Measurements from ENCODE around the gene WASF2.
"Not testable (repeated sequence)": the region's sequence is repeated elsewhere in the genome, so short reads cannot be mapped to it uniquely, and the experiment has no call there.

The WASF2 gene

GRCh38 chr1:27489973-27490741 is at the start of gene WASF2:
Gene WASF2 (minus strand): TSS chr1:27490167. CDS start chr1:27428890, 61,277 bp downstream.
- peak; percentile 97 for DNase-seq (ENCODE audit: low read depth)

GRCh38 chr1:27538793-27539192 is 48.8 kb upstream of the WASF2 start:
- DNase-seq (ENCODE audit: low read depth) = no peak

- not testable (repeated sequence) for DNase-seq (ENCODE audit: low read depth)
Measured at GRCh38 chr1:27538305-27538676, 48.3 kb upstream of the WASF2 start.

- DNase-seq (ENCODE audit: low read depth) = no peak
Measured at GRCh38 chr1:27536767-27537166, 46.8 kb upstream of the WASF2 start.

GRCh38 chr1:27536010-27536757 is 46.2 kb upstream of the WASF2 start:
- no peak for DNase-seq (ENCODE audit: low read depth)

GRCh38 chr1:27535386-27535785 is 45.4 kb upstream of the WASF2 start:
- no peak for DNase-seq (ENCODE audit: low read depth)

- DNase-seq (ENCODE audit: low read depth) = no peak
Measured at GRCh38 chr1:27531959-27532685, 42.2 kb upstream of the WASF2 start.

- no peak for DNase-seq (ENCODE audit: low read depth)
Measured at GRCh38 chr1:27530192-27530591, 40.2 kb upstream of the WASF2 start.

- DNase-seq (ENCODE audit: low read depth) = no peak
Measured at GRCh38 chr1:27529704-27530018, 39.7 kb upstream of the WASF2 start.

GRCh38 chr1:27528818-27529703 is 39.1 kb upstream of the WASF2 start:
- no peak for DNase-seq (ENCODE audit: low read depth)

GRCh38 chr1:27527890-27528817 is 38.2 kb upstream of the WASF2 start:
- DNase-seq (ENCODE audit: low read depth) = peak; percentile 54

- no peak for DNase-seq (ENCODE audit: low read depth)
Measured at GRCh38 chr1:27527223-27527889, 37.4 kb upstream of the WASF2 start.

GRCh38 chr1:27526569-27527222 is 36.7 kb upstream of the WASF2 start:
- no peak for DNase-seq (ENCODE audit: low read depth)

GRCh38 chr1:27525296-27526272 is 35.6 kb upstream of the WASF2 start:
- no peak for DNase-seq (ENCODE audit: low read depth)

- DNase-seq (ENCODE audit: low read depth) = no peak
Measured at GRCh38 chr1:27523337-27524020, 33.5 kb upstream of the WASF2 start.

- DNase-seq (ENCODE audit: low read depth) = peak; percentile 46
Measured at GRCh38 chr1:27522432-27523336, 32.7 kb upstream of the WASF2 start.
